GM12891 (cell line): ENCODE results near the gene SLC44A5.

Experiments
- PAX5 ChIP-seq: IDR thresholded peaks from 2 replicates; pipeline ENCODE4 v1.6.1; 2011; ENCODE audit warnings: low read length, moderate library complexity, mild to moderate bottlenecking; ENCODE audit not compliant: insufficient read depth, severe bottlenecking
- POLR2A ChIP-seq: IDR thresholded peaks from 2 replicates; pipeline ENCODE4 v1.6.1; 2011; ENCODE audit warnings: low read depth, low read length, control low read depth
- POLR2AphosphoS5 ChIP-seq: IDR thresholded peaks from 2 replicates; pipeline ENCODE4 v1.6.1; 2011; ENCODE audit warnings: low read depth, low read length, control low read depth
- POU2F2 ChIP-seq: IDR thresholded peaks from 2 replicates; pipeline ENCODE4 v1.6.1; 2011; ENCODE audit warnings: low read depth, mild to moderate bottlenecking, control low read depth, low read length, moderate library complexity
- SPI1 ChIP-seq: IDR thresholded peaks from 2 replicates; pipeline ENCODE4 v1.6.1; 2011; ENCODE audit warnings: low read depth, low read length, control low read depth

- TF ChIP-seq POLR2A (no peak), POLR2AphosphoS5 (no peak), POU2F2 (no peak), PAX5 (no peak), SPI1 (no peak)
Observed at GRCh38 chr1:75582725-75583261, 28.1 kb downstream of the SLC44A5 start.
